GM10847 (cell line): Measurements from ENCODE around the gene PPL.

Source experiments
- POLR2A ChIP-seq: IDR thresholded peaks from 2 replicates; pipeline ENCODE4 v1.6.1; 2011; ENCODE audit not compliant: insufficient read length; ENCODE audit errors: extremely low read depth

Gene PPL

GRCh38 chr16:4968879-4969483, 32.0 kb upstream of the PPL start:
- no peak for TF ChIP-seq POLR2A

DNA sequence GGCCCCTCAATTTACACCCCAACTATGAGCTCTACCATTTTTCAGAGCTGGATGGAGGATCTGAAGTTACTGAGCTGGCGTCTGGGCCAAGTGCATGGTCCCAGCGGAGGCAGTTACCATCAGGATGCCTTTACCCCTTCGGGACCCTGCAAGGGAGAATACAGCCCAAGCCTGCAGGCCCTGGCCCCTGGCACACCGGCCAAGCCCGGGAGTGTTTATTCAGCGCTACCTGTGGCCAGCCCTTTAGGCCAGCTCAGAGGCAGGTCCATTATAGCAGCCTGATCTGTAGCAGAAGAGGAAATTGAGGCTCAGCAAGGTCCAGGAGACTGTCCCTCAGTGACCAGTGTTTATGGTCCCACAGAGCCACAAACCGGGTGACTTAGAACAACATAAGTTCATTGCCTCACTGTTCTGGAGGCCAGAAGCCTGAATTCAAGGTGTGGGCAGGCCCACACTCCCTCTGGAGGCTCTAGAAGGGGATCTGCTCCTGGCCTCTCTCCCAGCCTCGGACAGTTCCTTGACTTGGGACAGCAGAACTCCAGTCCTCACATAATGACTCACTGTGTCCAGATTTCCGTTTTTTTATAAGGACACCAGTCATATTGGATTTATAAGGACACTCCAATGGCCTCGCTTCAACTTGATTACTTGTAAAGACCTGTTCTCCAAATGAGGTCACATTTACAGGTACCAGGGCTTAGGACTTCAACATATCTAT, 29.9 kb upstream of the PPL start:
- TF ChIP-seq POLR2A: no peak

GRCh38 chr16:4962716-4963115, 25.8 kb upstream of the PPL start:
- no peak for TF ChIP-seq POLR2A

DNA sequence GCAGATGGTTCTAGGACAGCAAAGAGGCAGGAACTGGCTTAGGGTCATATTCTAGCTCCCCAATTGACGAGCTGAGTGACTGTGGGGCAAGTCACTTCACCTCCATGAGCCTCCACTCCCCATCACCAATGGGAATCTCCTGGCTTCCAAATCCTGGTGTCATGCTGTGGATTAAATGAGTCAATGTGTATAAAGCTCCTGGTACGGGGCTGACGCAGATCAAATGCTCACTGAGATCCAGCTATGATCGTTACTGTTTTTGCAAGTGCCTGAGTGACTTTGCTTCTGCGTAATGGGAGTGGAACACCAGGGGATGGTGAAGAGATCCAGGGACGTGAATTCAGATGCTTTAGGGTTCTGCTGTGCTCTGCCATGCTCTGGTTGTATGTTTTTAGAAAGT, 23.6 kb upstream of the PPL start:
- no peak for TF ChIP-seq POLR2A

GRCh38 chr16:4958510-4959438, 21.8 kb upstream of the PPL start:
- TF ChIP-seq POLR2A: no peak

- TF ChIP-seq POLR2A: no peak
Measured at GRCh38 chr16:4957720-4958509, 21.0 kb upstream of the PPL start, which contains the start of gene SEC14L5. Gene SEC14L5, plus strand, starts transcription at chr16:4958330. Its CDS starts 994 bp downstream, at chr16:4959324.

- no peak for TF ChIP-seq POLR2A
Measured at GRCh38 chr16:4957420-4957719, 20.4 kb upstream of the PPL start.

DNA sequence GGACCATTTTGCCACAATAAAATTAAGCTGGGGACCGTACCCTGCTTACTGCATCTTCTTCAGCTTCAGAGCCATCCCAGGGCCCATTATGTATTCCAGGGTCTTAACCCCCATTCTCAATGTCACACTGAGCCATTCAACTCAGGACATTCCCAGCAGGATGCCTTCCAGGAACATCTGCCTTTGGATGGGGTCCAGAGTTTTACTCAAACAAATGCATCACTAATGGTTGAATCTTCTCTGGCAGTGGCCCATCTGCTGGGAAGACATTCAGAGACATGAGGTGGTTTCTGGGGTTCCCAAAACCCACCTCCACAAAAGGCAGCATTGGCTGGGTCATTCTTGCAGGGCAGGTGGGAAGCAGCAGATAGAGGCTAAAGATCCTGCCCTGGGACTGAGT, 17.8 kb upstream of the PPL start:
- TF ChIP-seq POLR2A: no peak

DNA sequence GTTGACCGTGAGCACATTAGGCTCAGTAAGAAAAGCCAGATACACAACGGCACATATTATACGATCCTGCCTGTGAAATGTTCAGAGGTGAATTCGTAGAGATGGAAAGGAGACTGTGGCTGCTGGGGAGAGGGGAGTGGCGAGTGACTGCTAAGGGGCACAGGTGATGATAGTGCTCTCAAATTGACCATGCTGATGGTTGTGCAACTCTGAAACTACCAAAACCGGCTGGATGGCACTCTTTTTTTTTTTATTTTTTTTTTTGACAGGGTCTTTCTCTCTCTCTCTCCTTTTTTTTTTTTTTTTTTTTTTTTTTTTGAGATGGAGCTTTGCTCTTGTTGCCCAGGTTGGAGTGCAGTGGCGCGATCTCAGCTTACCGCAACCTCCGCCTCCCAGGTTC, 13.0 kb upstream of the PPL start:
- no peak for TF ChIP-seq POLR2A

- no peak for TF ChIP-seq POLR2A
Measured at GRCh38 chr16:4948903-4949766, 12.2 kb upstream of the PPL start.

GRCh38 chr16:4947722-4948503, 11.0 kb upstream of the PPL start:
- no peak for TF ChIP-seq POLR2A

GRCh38 chr16:4946917-4947316, 10.0 kb upstream of the PPL start:
- TF ChIP-seq POLR2A: no peak
